ENCODE results near the gene ZMIZ1.

The ZMIZ1 gene

GRCh38 chr10:79314761-79315601, 246.2 kb downstream of the ZMIZ1 start:
- DNase-seq = no peak

- no peak for DNase-seq
These were observed 246.8 kb downstream of the ZMIZ1 start for GRCh38 chr10:79315602-79315920.

GRCh38 chr10:79316671-79317431, 248.1 kb downstream of the ZMIZ1 start:
- no peak for DNase-seq

- DNase-seq = no peak
These were observed 249.6 kb downstream of the ZMIZ1 start for GRCh38 chr10:79318369-79318768.

DNA sequence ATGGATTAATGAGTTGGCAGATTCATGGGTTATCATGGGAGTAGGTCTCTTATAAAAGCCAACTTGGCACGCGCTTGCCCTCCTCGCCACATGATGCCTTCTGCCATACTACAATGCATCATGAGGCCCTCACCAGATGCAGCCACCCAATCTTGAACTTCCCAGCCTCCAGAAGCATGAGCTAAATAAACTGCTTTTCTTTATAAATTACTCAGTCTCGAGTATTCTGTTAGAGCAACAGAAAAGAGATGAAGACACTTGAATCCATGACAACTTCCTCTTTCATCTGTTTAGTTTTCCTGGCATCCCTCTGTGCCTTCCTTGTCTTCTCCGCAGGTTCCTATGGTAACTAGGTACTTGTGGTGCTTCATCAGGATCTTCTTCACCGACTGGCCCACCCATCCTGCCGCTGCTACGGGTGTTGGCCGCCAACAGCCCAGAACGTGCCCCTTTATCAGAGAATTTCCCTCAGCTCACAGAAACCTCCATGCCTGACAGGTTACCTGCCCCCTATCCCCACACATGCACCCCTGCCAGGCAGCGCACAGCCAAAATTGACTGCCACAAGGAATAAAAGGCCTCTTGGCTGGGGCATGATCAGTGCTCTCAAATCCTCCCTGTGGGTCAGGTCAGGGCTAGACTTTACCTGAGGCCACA, 250.5 kb downstream of the ZMIZ1 start:
- no peak for DNase-seq

DNA sequence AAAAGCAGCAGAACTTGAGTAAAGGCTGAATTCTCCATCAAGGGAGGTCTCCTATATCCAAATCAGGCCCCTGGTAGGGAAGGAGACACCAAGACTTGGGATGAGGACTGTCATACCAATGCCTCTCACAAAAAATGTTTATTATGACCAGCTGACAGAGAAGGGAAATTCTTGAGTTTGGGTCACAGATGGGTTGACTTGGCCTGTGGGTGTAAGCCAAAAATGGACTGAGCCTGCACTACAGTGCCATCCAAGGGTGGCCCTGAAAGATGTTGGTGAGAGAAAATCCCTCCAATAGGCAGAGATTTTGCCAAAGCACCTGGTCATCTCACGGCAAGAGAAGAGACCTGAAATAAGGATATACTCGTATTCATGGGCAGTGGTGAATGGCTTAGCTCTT, 251.6 kb downstream of the ZMIZ1 start:
- no peak for DNase-seq

DNA sequence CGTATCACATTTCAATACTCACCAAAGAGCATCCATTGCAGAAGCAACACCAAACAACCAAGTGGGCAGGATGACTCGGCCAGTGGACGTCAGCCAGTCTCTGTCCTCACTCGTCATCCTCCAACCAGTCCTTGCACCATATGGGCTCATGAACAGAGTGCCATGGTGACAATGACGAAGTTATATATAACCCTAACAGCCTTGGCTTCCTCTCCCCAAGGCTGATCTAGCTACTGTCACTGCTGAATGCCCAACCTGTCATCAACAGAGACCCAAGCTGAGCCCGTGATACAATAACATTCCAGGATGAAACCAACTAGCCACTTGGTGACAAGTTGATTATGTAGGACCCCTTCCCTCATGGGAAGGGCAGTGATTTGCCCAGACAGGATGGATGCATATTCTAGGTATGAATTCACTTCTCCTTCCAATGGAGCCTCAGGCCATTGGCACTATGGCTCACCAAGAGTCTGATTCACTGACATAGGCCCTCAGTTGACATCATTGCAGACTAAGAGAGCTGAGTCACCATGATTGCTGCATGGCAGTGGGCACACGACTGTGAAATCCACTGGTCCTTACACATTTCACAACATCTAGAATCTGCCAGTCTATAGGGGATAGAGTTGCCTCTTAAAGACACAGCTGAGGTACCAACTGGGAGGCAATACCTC, 252.2 kb downstream of the ZMIZ1 start:
- DNase-seq = peak; percentile 85

DNA sequence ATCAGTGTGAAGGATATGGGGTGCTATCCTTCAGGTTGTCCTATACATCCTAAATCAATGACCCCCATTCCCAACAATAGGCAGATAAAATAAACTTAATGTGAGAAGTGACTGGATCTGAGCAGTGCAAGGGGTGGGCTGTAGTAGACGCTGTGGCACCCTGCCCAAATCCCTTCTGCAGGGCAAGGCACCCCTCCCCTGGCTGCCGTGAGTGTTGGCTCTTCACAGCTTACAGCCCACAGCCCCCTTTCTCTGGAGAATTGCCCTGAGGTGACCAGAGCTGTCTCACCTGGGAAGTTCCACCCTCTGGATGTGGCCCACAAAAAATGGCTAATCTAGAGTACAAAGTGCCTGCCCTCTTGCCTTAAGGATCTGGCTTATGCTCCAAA, 252.7 kb downstream of the ZMIZ1 start:
- no peak for DNase-seq

GRCh38 chr10:79321951-79322350, 253.2 kb downstream of the ZMIZ1 start:
- no peak for DNase-seq

GRCh38 chr10:79322616-79323543, 254.1 kb downstream of the ZMIZ1 start:
- DNase-seq = peak; percentile 33

DNA sequence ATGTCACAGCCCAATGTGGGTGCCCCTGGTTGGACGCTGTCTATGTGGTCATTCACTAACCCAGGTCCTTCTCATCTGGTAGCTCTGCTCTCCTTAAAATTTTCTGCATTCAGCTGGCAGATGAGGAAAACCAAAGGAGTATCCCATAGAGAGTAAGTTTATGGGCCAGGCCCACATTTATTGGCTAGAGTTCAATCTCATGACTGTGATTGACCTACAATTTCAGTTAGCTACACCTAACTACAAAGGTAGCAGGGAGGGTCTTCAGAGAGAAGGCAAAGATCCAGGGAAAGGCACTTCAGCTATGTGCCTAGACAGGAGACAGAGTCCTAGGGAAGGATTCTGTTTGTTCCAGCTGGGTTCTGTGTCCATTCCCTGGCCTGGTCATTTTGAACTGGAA, 254.8 kb downstream of the ZMIZ1 start:
- DNase-seq = no peak

- DNase-seq = no peak
These were observed 255.4 kb downstream of the ZMIZ1 start for GRCh38 chr10:79324032-79324695.

GRCh38 chr10:79326361-79327089, 257.8 kb downstream of the ZMIZ1 start:
- no peak for DNase-seq

DNA sequence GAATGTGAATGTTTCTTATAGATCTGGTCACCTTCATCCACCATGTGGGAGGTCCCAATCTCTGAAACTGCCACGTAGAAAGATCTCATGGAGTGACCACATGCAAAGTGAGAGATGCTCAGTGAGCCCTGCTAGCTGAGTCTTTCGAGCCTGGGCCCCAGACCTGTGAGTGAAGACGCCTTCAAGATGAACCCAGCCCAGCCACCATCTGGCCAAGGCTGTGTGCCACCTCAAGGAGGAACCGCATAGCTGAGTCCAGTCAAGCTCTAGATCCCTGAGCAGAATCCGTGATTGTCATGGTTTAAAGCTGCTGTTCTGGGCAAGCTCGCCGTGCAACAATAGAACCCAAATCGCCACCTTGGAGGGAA, 258.3 kb downstream of the ZMIZ1 start:
- no peak for DNase-seq

DNA sequence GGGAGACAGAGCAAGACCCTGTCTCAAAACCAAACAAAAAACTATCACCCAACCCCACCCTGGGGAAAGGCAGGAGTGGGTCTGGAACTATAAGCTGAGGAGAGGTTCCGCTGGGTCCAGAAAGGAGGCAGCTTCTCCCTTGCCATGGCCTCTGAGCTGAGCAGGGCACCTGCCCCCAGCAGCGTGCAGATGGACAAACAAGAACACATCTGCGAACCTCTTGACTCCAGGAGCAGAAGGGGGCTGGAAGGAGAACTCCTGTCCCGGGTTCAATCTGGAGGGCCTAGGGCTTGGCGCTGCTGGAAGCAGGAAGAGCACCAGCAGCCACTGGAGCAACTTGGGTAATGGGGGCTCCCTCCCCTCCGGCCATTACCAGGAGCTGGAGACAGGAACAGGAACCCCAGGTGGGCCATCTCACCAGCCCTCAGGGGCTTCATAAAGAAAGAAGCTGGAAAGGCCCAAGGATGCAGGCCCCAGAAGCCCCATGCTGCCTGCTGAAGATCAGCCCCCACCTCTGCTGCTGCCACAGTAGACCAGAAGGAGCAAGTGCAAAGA, 259.5 kb downstream of the ZMIZ1 start:
- no peak for DNase-seq

- no peak for DNase-seq
These were observed 260.2 kb downstream of the ZMIZ1 start for GRCh38 chr10:79328737-79329504.

DNA sequence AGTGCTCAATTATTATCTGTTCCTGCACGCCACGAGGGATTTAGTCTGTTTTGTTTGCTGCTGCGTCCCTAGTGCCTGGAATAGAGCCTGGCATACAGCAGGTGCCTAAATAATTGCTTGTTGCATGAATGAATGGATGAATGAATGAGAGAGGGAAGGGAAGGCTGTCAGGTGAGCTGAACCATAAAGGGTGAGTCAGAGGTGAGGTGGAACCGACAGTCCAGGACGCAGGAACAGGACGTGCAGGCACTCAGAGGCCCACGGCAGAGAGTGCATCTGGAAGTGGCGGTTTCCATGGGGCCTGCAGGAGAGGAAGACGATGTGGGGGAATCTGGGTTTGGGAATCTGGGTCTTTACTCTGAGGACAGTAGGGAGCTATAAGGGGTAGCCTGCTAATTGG, 260.8 kb downstream of the ZMIZ1 start:
- no peak for DNase-seq

DNA sequence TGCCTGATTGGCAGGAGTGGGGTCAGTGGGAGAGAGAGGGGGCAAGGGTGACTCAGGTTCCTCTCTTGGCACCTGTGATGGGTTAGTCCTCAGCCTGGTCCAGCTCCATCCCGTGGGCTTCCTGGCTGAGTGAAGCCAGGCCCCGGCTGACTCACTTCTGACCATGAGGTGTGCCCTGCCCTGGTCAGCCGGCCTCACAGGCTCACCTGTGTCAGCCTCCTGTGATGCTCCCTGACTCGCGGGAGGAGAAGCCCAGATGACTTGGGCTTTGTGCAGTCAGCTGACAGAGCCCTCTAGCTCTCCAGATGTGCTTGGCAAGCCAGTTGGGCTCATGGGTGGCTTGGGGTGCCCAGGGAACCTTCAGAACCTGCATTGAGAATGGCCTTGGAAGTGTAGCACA, 262.5 kb downstream of the ZMIZ1 start:
- no peak for DNase-seq

GRCh38 chr10:79331709-79332108, 262.9 kb downstream of the ZMIZ1 start:
- DNase-seq = peak; percentile 92

Measured in T1000 (cell line).